ENCODE measurements around the gene CCIN.

CCIN gene

GRCh38 chr9:36140086-36141084 is 28.8 kb upstream of the CCIN start:
- no peak for TF ChIP-seq CTCF (conservative IDR thresholded peaks at IDR 0.05; ENCODE audit: low read depth, low read length)
- DNase-seq (ENCODE audit: low read depth), result no peak
- no peak overlapping the region for H3K4me3 ChIP-seq (ENCODE audit: low read depth, low read length)

GRCh38 chr9:36141288-36141687 is 27.9 kb upstream of the CCIN start:
- peak; percentile 57 for TF ChIP-seq CTCF (conservative IDR thresholded peaks at IDR 0.05; ENCODE audit: low read depth, low read length)
- H3K4me3 ChIP-seq (ENCODE audit: low read depth, low read length), result no peak overlapping the region
- peak; percentile 39 for DNase-seq (ENCODE audit: low read depth)

- no peak for DNase-seq (ENCODE audit: low read depth)
- no peak overlapping the region for H3K4me3 ChIP-seq (ENCODE audit: low read depth, low read length)
- TF ChIP-seq CTCF (conservative IDR thresholded peaks at IDR 0.05; ENCODE audit: low read depth, low read length), result no peak
These were observed 27.4 kb upstream of the CCIN start for GRCh38 chr9:36141761-36142160.

GRCh38 chr9:36142510-36143244 is 26.5 kb upstream of the CCIN start:
- TF ChIP-seq CTCF (conservative IDR thresholded peaks at IDR 0.05; ENCODE audit: low read depth, low read length), result no peak
- peak; percentile 57 for DNase-seq (ENCODE audit: low read depth)
- H3K4me3 ChIP-seq (ENCODE audit: low read depth, low read length), result no peak overlapping the region

- DNase-seq (ENCODE audit: low read depth), result no peak
- no peak overlapping the region for H3K4me3 ChIP-seq (ENCODE audit: low read depth, low read length)
- no peak for TF ChIP-seq CTCF (conservative IDR thresholded peaks at IDR 0.05; ENCODE audit: low read depth, low read length)
These were observed 25.9 kb upstream of the CCIN start for GRCh38 chr9:36143245-36143641.

- H3K4me3 ChIP-seq (ENCODE audit: low read depth, low read length), result no peak overlapping the region
- TF ChIP-seq CTCF (conservative IDR thresholded peaks at IDR 0.05; ENCODE audit: low read depth, low read length), result no peak
- no peak for DNase-seq (ENCODE audit: low read depth)
These were observed 24.6 kb upstream of the CCIN start for GRCh38 chr9:36144309-36145232.

Data from choroid plexus epithelial cell (primary cell).